Trophoblast cell (in vitro differentiated cells and primary cell): Measurements from ENCODE around the gene DCTD.
A peak's percentile ranks its signal among the peaks of the same experiment; 100 is the strongest.

Source experiments
- DNase-seq, 2 donors: peaks; one replicate each; pipeline ENCODE4 v3.0.0-alpha.2; 2016
- H2AFZ ChIP-seq: 2 replicates; pipeline ENCODE4 v1.6.1; 2013; ENCODE audit warnings: low read length, moderate library complexity, mild to moderate bottlenecking; ENCODE audit not compliant: insufficient read depth, poor library complexity
- H2AK5ac ChIP-seq: 2 replicates; pipeline ENCODE4 v1.6.1; 2013; ENCODE audit warnings: mild to moderate bottlenecking, low read length
- H2BK120ac ChIP-seq: 2 replicates; pipeline ENCODE4 v1.6.1; 2013; ENCODE audit warnings: low read length, mild to moderate bottlenecking, moderate library complexity; ENCODE audit not compliant: insufficient read depth, poor library complexity
- H2BK12ac ChIP-seq: 2 replicates; pipeline ENCODE4 v1.6.1; 2013; ENCODE audit warnings: mild to moderate bottlenecking, low read length, moderate library complexity
- H2BK5ac ChIP-seq: 2 replicates; pipeline ENCODE4 v1.6.1; 2013; ENCODE audit warnings: low read length, low read depth, moderate library complexity, mild to moderate bottlenecking; ENCODE audit not compliant: poor library complexity
- H3K14ac ChIP-seq: 2 replicates; pipeline ENCODE4 v1.6.1; 2013; ENCODE audit warnings: mild to moderate bottlenecking, low read length
- H3K18ac ChIP-seq: 2 replicates; pipeline ENCODE4 v1.6.1; 2013; ENCODE audit warnings: mild to moderate bottlenecking, low read length
- H3K23ac ChIP-seq: 2 replicates; pipeline ENCODE4 v1.6.1; 2013; ENCODE audit warnings: low read length
- H3K27ac ChIP-seq: 2 replicates; pipeline ENCODE4 v1.5.1; 2013; ENCODE audit warnings: low read depth, mild to moderate bottlenecking, inconsistent platforms, low read length, moderate library complexity
- H3K27me3 ChIP-seq: 2 replicates; pipeline ENCODE4 v1.6.1; 2013; ENCODE audit warnings: inconsistent platforms, mild to moderate bottlenecking, low read length, moderate library complexity; ENCODE audit not compliant: insufficient read depth
- H3K36me3 ChIP-seq, 2 experiments: 1 replicate in 1 of 2; 2 replicates in 1 of 2; pipeline ENCODE4 v1.6.1; 2013; ENCODE audit warnings: low read length in 2 of 2, mild to moderate bottlenecking in 2 of 2, moderate library complexity in 1 of 2; ENCODE audit not compliant: insufficient read depth in 2 of 2, control insufficient read depth in 1 of 2
- H3K4ac ChIP-seq: 2 replicates; pipeline ENCODE4 v1.6.1; 2013; ENCODE audit warnings: low read depth, mild to moderate bottlenecking, low read length, moderate library complexity
- H3K4me1 ChIP-seq, 2 experiments: 1 replicate in 1 of 2; 2 replicates in 1 of 2; pipeline ENCODE4 v1.6.1; 2013; ENCODE audit warnings: low read length in 2 of 2, mild to moderate bottlenecking in 2 of 2, moderate library complexity in 1 of 2; ENCODE audit not compliant: insufficient read depth in 2 of 2, control insufficient read depth in 1 of 2
- H3K4me2 ChIP-seq: 2 replicates; pipeline ENCODE4 v1.6.1; 2013; ENCODE audit warnings: inconsistent platforms, mild to moderate bottlenecking, low read length, moderate library complexity
- H3K4me3 ChIP-seq: 2 replicates; pipeline ENCODE4 v1.5.1; 2013; ENCODE audit warnings: mild to moderate bottlenecking, low read depth, low read length, inconsistent platforms
- H3K79me1 ChIP-seq: one replicate; pipeline ENCODE4 v1.6.1; 2013; ENCODE audit warnings: low read length
- H3K79me2 ChIP-seq: 2 replicates; pipeline ENCODE4 v1.6.1; 2013; ENCODE audit warnings: low read length, mild to moderate bottlenecking; ENCODE audit not compliant: control insufficient read depth, insufficient read depth, poor library complexity
- H3K9ac ChIP-seq: 2 replicates; pipeline ENCODE4 v1.6.1; 2013; ENCODE audit warnings: mild to moderate bottlenecking, low read length
- H3K9me3 ChIP-seq: 2 replicates; pipeline ENCODE4 v1.6.1; 2013; ENCODE audit warnings: low read depth, mild to moderate bottlenecking, control low read depth, inconsistent platforms, low read length; ENCODE audit not compliant: insufficient read depth
- H4K12ac ChIP-seq: 2 replicates; pipeline ENCODE4 v1.6.1; 2013; ENCODE audit warnings: low read depth, mild to moderate bottlenecking, low read length, moderate library complexity
- H4K8ac ChIP-seq: 2 replicates; pipeline ENCODE4 v1.6.1; 2013; ENCODE audit warnings: low read depth, mild to moderate bottlenecking, low read length, moderate library complexity
- H4K91ac ChIP-seq: one replicate; pipeline ENCODE4 v1.6.1; 2013; ENCODE audit warnings: low read depth, mild to moderate bottlenecking, low read length, moderate library complexity
- WGBS: extraction: QIAGEN DNeasy Blood & Tissue Kit; methylation state at CpG from one replicate; pipeline ENCODE4 v1.1.7; 2013; ENCODE audit warnings: missing lambda C conversion rate; ENCODE audit not compliant: insufficient read length, insufficient coverage; ENCODE audit errors: extremely low coverage; 5-methylcytosine and 5-hydroxymethylcytosine counted together

The DCTD gene

GRCh38 chr4:182876427-182876826 is 40.8 kb downstream of the DCTD start:
- H4K12ac ChIP-seq, result no peak overlapping the region
- no peaks in the 10 kb centered on the region for H3K4me1 ChIP-seq
- no peaks in the 10 kb centered on the region for H3K9me3 ChIP-seq
- no peak overlapping the region for H4K91ac ChIP-seq
- no peak overlapping the region for H3K18ac ChIP-seq
- H2BK5ac ChIP-seq, result no peak overlapping the region
- H3K79me1 ChIP-seq, result no peaks in the 10 kb centered on the region
- H2BK120ac ChIP-seq, result no peak overlapping the region
- no peak overlapping the region for H2AK5ac ChIP-seq
- H3K23ac ChIP-seq, result no peak overlapping the region
- H3K14ac ChIP-seq, result no peak overlapping the region
- no peak overlapping the region for H3K4ac ChIP-seq
- WGBS, result no CpG with 5 or more reads among the region's 8 CpGs
- no peak overlapping the region for H3K4me3 ChIP-seq
- no peak overlapping the region for H3K27ac ChIP-seq
- no peak overlapping the region for H3K4me2 ChIP-seq
- no peak for DNase-seq
- H2BK12ac ChIP-seq, result no peak overlapping the region
- H2AFZ ChIP-seq, result no peak overlapping the region
- no peaks in the 10 kb centered on the region for H3K79me2 ChIP-seq
- no peaks in the 10 kb centered on the region for H3K27me3 ChIP-seq
- no peak overlapping the region for H4K8ac ChIP-seq
- no peaks in the 10 kb centered on the region for H3K36me3 ChIP-seq
- no peak overlapping the region for H3K9ac ChIP-seq

GRCh38 chr4:182875453-182876405 is 41.5 kb downstream of the DCTD start:
- H3K79me2 ChIP-seq, result no peaks in the 10 kb centered on the region
- no peak overlapping the region for H3K4me3 ChIP-seq
- no peaks in the 10 kb centered on the region for H3K36me3 ChIP-seq
- no peak overlapping the region for H3K18ac ChIP-seq
- no peak overlapping the region for H4K12ac ChIP-seq
- no peak overlapping the region for H3K14ac ChIP-seq
- H4K8ac ChIP-seq, result no peak overlapping the region
- no peak overlapping the region for H3K23ac ChIP-seq
- no peak overlapping the region for H2AK5ac ChIP-seq
- H3K4ac ChIP-seq, result no peak overlapping the region
- no peaks in the 10 kb centered on the region for H3K4me1 ChIP-seq
- no peak overlapping the region for H3K4me2 ChIP-seq
- no peak for DNase-seq
- no peak overlapping the region for H2BK5ac ChIP-seq
- H3K79me1 ChIP-seq, result no peaks in the 10 kb centered on the region
- no peak overlapping the region for H3K9ac ChIP-seq
- H2BK120ac ChIP-seq, result no peak overlapping the region
- no peak overlapping the region for H2BK12ac ChIP-seq
- H4K91ac ChIP-seq, result no peak overlapping the region
- no peaks in the 10 kb centered on the region for H3K9me3 ChIP-seq
- H2AFZ ChIP-seq, result no peak overlapping the region
- H3K27me3 ChIP-seq, result no peaks in the 10 kb centered on the region
- no CpG with 5 or more reads among the region's 20 CpGs for WGBS
- no peak overlapping the region for H3K27ac ChIP-seq

- no peak overlapping the region for H3K4me3 ChIP-seq
- H3K36me3 ChIP-seq, result no peaks in the 10 kb centered on the region
- no peak overlapping the region for H3K4ac ChIP-seq
- no peaks in the 10 kb centered on the region for H3K79me2 ChIP-seq
- DNase-seq, result peak in 1 of 2 donors; percentile 58
- H3K27me3 ChIP-seq, result no peaks in the 10 kb centered on the region
- no peak overlapping the region for H3K14ac ChIP-seq
- H3K4me2 ChIP-seq, result no peak overlapping the region
- no peak overlapping the region for H4K12ac ChIP-seq
- no peak overlapping the region for H2AFZ ChIP-seq
- no peak overlapping the region for H2BK120ac ChIP-seq
- WGBS, result no CpG with 5 or more reads among the region's 10 CpGs
- H3K18ac ChIP-seq, result no peak overlapping the region
- no peak overlapping the region for H4K91ac ChIP-seq
- no peak overlapping the region for H3K27ac ChIP-seq
- no peak overlapping the region for H3K23ac ChIP-seq
- H4K8ac ChIP-seq, result no peak overlapping the region
- no peak overlapping the region for H2BK5ac ChIP-seq
- no peaks in the 10 kb centered on the region for H3K4me1 ChIP-seq
- no peaks in the 10 kb centered on the region for H3K9me3 ChIP-seq
- no peaks in the 10 kb centered on the region for H3K79me1 ChIP-seq
- H3K9ac ChIP-seq, result no peak overlapping the region
- no peak overlapping the region for H2AK5ac ChIP-seq
- H2BK12ac ChIP-seq, result no peak overlapping the region
These were observed 42.3 kb downstream of the DCTD start for GRCh38 chr4:182874797-182875345.

GRCh38 chr4:182874304-182874751 is 42.9 kb downstream of the DCTD start:
- Histone ChIP-seq H3K79me1 (no peaks in the 10 kb centered on the region), H3K4me2 (no peak overlapping the region), H2AK5ac (no peak overlapping the region), H3K4ac (no peak overlapping the region), H2BK5ac (no peak overlapping the region), H4K12ac (no peak overlapping the region), H3K27me3 (no peaks in the 10 kb centered on the region), H3K36me3 (no peaks in the 10 kb centered on the region), H3K9ac (no peak overlapping the region), H3K79me2 (no peaks in the 10 kb centered on the region), H2BK12ac (no peak overlapping the region), H4K91ac (no peak overlapping the region), H3K23ac (no peak overlapping the region), H4K8ac (no peak overlapping the region), H2BK120ac (no peak overlapping the region), H3K18ac (no peak overlapping the region), H3K27ac (no peak overlapping the region), H3K4me3 (no peak overlapping the region), H3K4me1 (no peaks in the 10 kb centered on the region), H3K9me3 (peaks cover 2% of the 10 kb centered on the region), H2AFZ (no peak overlapping the region), H3K14ac (no peak overlapping the region)
- WGBS, result no CpG with 5 or more reads among the region's 12 CpGs
- no peak for DNase-seq
